ENCODE data around the gene ADRA1B. TPM values are rescaled to one million over a fixed set of nuclear protein-coding genes. Genes with fewer than 3 reads are reported as not detected.

Gene ADRA1B
- total RNA-seq, 2 donors from 2014 or later, result 3.4 to 3.5 TPM

GRCh38 chr5:160018945-160019625 lies 102.8 kb downstream of the ADRA1B start:
- H3K36me3 ChIP-seq, result peaks cover 5% of the 10 kb centered on the region
- H3K4me3 ChIP-seq, result no peak overlapping the region
- no peak for TF ChIP-seq CTCF (IDR thresholded peaks at IDR 0.05)
- no peaks in the 10 kb centered on the region for H3K4me1 ChIP-seq
- no peak overlapping the region for H3K27ac ChIP-seq
- no peak for DNase-seq (ENCODE audit: low spot score)
- H3K9me3 ChIP-seq, result no peaks in the 10 kb centered on the region
- no peaks in the 10 kb centered on the region for H3K27me3 ChIP-seq

- no peak for TF ChIP-seq CTCF (IDR thresholded peaks at IDR 0.05)
- Histone ChIP-seq H3K4me1 (no peaks in the 10 kb centered on the region), H3K27ac (no peak overlapping the region), H3K36me3 (peaks cover 13% of the 10 kb centered on the region), H3K9me3 (no peaks in the 10 kb centered on the region), H3K27me3 (no peaks in the 10 kb centered on the region), H3K4me3 (no peak overlapping the region)
- DNase-seq (ENCODE audit: low spot score), result no peak
Measured at GRCh38 chr5:160020266-160020770, 104.0 kb downstream of the ADRA1B start.

- Histone ChIP-seq H3K4me1 (no peaks in the 10 kb centered on the region), H3K27ac (no peak overlapping the region), H3K4me3 (no peak overlapping the region), H3K36me3 (peaks cover 15% of the 10 kb centered on the region), H3K9me3 (no peaks in the 10 kb centered on the region), H3K27me3 (no peaks in the 10 kb centered on the region)
- DNase-seq (ENCODE audit: low spot score), result no peak
- TF ChIP-seq CTCF (IDR thresholded peaks at IDR 0.05), result no peak
Measured at GRCh38 chr5:160020964-160021363, 104.7 kb downstream of the ADRA1B start.

- no peak overlapping the region for H3K4me3 ChIP-seq
- H3K27me3 ChIP-seq, result no peaks in the 10 kb centered on the region
- H3K27ac ChIP-seq, result no peak overlapping the region
- peak; percentile 66 to 88 for TF ChIP-seq CTCF (IDR thresholded peaks at IDR 0.05)
- H3K9me3 ChIP-seq, result no peaks in the 10 kb centered on the region
- DNase-seq (ENCODE audit: low spot score), result peak; percentile 64
- peaks cover 10% of the 10 kb centered on the region for H3K36me3 ChIP-seq
- no peaks in the 10 kb centered on the region for H3K4me1 ChIP-seq
Measured at GRCh38 chr5:160021831-160022446, 105.7 kb downstream of the ADRA1B start.

Other genes with a start within 250 kb of the ADRA1B start
- 10 to 100 TPM; 51.2 to 77.0 TPM for gene TTC1, start 92.7 kb downstream of the ADRA1B start, total RNA-seq
- 10 to 100 TPM; 16.7 to 21.3 TPM for gene PWWP2A, start 203.0 kb downstream of the ADRA1B start, total RNA-seq